AG04449 (cell line): ENCODE measurements around the gene GALR3.
A peak's percentile ranks its signal among the peaks of the same experiment; 100 is the strongest.

ENCODE experiments used
- CTCF ChIA-PET: fragments of 350-600 bp; formaldehyde crosslinking; extraction: SDS; loops from one replicate; lab custom pipeline; 2021; ENCODE audit warnings: antibody characterized with exemption; lab: Yijun Ruan, JAX
- POLR2A ChIA-PET: fragments of 400-600, 350-600 bp; formaldehyde crosslinking; extraction: SDS; loops from one replicate; lab custom pipeline; 2020; ENCODE audit warnings: antibody characterized with exemption, inconsistent platforms; lab: Yijun Ruan, JAX
- DNase-seq: peaks from one replicate; pipeline ENCODE4 v3.0.0-alpha.2; 2010; ENCODE audit warnings: low read depth, low spot score
- H3K4me3 ChIP-seq: 2 replicates; pipeline ENCODE4 v1.5.1; 2011; ENCODE audit warnings: low read depth, mild to moderate bottlenecking, control low read depth, low read length
- TF ChIP-seq, protein P1 (sequence below): IDR thresholded peaks from one replicate; pipeline ENCODE4 v1.5.1; 2011; ENCODE audit warnings: mild to moderate bottlenecking, moderate library complexity, low read length, control low read depth, inconsistent platforms; ENCODE audit not compliant: insufficient read depth; ENCODE audit errors: missing control alignments

The GALR3 gene

DNA sequence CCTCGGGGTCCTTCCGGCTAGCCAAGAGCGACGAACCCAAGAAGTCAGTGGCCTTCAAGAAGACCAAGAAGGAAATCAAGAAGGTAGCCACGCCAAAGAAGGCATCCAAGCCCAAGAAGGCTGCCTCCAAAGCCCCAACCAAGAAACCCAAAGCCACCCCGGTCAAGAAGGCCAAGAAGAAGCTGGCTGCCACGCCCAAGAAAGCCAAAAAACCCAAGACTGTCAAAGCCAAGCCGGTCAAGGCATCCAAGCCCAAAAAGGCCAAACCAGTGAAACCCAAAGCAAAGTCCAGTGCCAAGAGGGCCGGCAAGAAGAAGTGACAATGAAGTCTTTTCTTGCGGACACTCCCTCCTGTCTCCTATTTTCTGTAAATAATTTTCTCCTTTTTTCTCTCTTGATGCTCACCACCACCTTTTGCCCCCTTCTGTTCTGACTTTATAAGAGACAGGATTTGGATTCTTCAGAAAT is 17.3 kb upstream of the GALR3 start:
- DNase-seq, result no peak
- TF ChIP-seq, protein P1, sequence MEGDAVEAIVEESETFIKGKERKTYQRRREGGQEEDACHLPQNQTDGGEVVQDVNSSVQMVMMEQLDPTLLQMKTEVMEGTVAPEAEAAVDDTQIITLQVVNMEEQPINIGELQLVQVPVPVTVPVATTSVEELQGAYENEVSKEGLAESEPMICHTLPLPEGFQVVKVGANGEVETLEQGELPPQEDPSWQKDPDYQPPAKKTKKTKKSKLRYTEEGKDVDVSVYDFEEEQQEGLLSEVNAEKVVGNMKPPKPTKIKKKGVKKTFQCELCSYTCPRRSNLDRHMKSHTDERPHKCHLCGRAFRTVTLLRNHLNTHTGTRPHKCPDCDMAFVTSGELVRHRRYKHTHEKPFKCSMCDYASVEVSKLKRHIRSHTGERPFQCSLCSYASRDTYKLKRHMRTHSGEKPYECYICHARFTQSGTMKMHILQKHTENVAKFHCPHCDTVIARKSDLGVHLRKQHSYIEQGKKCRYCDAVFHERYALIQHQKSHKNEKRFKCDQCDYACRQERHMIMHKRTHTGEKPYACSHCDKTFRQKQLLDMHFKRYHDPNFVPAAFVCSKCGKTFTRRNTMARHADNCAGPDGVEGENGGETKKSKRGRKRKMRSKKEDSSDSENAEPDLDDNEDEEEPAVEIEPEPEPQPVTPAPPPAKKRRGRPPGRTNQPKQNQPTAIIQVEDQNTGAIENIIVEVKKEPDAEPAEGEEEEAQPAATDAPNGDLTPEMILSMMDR, result no peak
- peak overlapping the region; percentile 76 for H3K4me3 ChIP-seq
- CTCF ChIA-PET, result interaction anchor here (2.3 kb wide), 1 partner anchor 13 kb away, joined by 21 read pairs; no protein-coding TSS in a partner anchor
- POLR2A ChIA-PET, result interaction anchor here (1.0 to 1.1 kb wide), 2 partner anchors 53 to 131 kb away, joined by 5 to 7 read pairs; partner anchors contain the start of gene LGALS1

DNA sequence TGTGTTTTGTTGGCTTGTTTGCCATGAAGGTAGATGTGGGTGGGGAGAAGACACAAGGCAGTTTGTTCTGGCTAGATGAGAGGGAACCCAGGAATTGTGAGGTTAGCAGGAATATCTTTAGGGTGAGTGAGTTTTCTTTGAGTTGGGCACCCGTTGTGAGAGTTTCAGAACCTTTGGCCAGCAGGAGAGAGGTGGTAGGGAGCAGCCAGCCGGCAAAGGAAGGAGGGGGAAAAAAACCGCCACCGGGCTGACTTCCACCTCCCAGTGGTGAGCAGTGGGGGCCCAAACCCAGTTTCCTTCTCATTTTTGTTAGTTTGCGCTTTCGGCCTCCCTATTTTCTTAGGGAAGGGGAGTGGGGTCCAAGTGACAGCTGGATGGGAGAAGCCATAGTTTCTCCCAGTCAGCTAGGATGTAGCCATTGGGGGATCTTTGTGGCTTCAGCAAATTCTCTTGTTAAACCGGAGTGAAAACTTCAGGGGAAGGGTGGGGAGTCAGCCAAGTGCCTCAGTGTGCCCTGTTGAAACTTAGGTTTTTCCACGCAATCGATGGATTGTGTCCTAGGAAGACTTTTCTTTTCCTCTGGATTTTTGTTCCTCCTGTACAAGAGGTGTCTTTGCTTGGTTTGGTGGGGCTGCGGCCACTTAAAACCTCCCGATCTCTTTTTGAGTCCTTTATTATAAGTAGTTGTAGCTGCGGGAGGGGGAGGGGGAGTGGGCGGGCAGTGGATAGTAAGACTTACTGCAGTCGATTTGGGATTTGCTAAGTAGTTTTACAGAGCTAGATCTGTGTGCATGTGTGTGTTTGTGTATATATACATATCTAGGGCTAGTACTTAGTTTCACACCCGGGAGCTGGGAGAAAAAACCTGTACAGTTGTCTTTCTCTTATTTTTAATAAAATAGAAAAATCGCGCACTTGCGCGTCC is 16.5 kb upstream of the GALR3 start:
- CTCF ChIA-PET, result interaction anchor here (1.0 to 4.4 kb wide), 8 partner anchors 12 to 173 kb away, joined by 3 to 92 read pairs (median 12); no protein-coding TSS in a partner anchor
- POLR2A ChIA-PET, result interaction anchor here (0.6 to 1.8 kb wide), 3 partner anchors 24 to 108 kb away, joined by 4 read pairs; no protein-coding TSS in a partner anchor

DNA sequence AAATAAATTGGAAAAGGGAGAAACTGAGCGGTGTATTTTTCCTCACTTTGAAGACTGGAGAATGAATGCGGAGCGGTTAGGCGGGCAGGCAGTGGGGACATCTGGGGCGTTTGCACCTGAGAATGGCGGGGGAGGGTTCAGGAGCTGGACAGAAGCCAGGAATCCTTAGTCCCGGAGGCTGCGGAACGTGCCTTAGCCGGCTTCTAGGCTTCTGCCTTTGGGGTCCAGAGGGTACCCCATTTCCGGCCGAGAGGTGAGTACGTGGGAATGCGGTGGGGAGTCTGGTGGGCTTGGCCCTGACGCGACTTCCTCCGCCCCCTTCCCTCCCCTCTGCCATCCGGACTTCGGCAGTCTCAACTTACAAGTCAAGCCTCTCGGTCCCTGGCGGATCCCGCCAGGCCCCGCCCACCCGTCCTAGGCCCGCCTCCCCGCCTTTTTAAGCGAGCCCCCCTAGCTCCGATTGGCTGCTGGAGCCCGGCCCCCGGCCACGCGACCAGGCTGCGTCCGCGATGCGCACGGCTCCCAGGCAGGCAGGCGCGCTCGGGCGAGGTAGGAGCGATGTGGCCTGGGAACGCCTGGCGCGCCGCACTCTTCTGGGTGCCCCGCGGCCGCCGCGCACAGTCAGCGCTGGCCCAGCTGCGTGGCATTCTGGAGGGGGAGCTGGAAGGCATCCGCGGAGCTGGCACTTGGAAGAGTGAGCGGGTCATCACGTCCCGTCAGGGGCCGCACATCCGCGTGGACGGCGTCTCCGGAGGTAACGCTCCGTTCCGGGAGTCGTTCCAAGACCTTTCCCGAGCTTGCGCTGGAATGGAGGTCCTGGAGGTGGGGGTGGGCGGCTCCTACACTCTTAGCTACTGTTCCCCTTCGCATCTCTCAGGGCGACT is 15.5 kb upstream of the GALR3 start, which contains the start of gene GCAT:
GCAT (plus strand) TSS at position 525 of the 884 bp plus-strand sequence; CDS start at position 559, 34 bp downstream.
- POLR2A ChIA-PET, result interaction anchor here (0.6 to 1.8 kb wide), 7 partner anchors 10 to 234 kb away, joined by 3 to 5 read pairs (median 4); partner anchors contain the start of gene ANKRD54
- CTCF ChIA-PET, result interaction anchor here (1.0 to 4.4 kb wide), 10 partner anchors 8 to 201 kb away, joined by 3 to 92 read pairs (median 5); no protein-coding TSS in a partner anchor
- H3K4me3 ChIP-seq, result peak within 1 kb of the TSS; percentile 88
- TF ChIP-seq, protein P1, result no peak
- DNase-seq, result peak; percentile 80

More for the DNA sequence above, 16.5 kb upstream of the GALR3 start:
- peak overlapping the region; percentile 76 for H3K4me3 ChIP-seq
- no peak for DNase-seq
- TF ChIP-seq, protein P1, result peak; percentile 2

DNA sequence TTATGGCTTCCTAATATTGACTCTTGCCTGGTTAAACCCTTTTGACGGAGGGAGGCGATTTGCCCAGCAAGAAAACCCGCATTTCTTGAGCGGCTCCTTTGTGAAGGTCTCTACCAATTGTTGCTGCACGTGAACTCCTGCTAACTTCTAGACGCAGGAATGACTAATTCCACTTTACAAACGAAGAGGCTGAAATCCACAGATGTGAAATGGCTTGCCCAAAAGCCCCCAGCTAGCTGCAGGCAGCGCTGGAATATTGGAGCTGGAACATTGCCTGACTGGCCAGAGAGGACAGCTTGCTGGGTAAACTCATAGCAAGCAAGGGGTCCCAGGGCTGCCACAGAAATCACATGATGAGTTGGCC is 14.9 kb upstream of the GALR3 start:
- no peak for DNase-seq
- ChIA-PET CTCF (interaction anchor here (1.3 to 4.4 kb wide), 6 partner anchors 8 to 201 kb away, joined by 3 to 92 read pairs (median 14); no protein-coding TSS in a partner anchor), POLR2A (interaction anchor here (0.6 to 1.8 kb wide), 5 partner anchors 10 to 234 kb away, joined by 3 to 5 read pairs (median 4); partner anchors contain the start of gene ANKRD54)
- TF ChIP-seq, protein P1, result no peak
- H3K4me3 ChIP-seq, result peak overlapping the region; percentile 88

DNA sequence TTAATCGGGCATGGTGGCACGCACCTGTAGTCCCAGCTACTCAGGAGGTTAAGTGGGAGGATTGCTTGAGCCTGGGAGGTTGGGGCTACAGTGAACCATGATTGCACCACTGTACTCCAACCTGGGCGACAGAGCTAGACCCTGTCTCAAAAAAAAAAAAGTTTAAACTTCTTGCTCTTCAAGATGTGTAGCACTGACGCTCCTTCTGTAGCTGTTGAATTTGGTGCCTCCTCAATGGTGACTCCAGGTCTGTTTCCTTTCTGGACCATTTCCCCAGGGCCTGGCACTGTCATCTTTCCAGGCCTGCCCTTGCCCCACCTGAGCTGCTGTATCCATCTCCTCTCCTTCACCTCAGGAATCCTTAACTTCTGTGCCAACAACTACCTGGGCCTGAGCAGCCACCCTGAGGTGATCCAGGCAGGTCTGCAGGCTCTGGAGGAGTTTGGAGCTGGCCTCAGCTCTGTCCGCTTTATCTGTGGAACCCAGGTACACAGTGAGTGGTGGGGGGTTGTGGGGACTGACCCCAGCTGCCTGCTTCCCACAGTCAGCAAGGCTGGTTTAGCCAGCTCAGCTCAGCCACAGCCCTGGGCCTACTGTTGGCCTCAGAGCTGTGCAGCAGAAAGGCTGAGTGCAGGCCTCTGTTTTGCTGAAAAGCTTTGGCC is 13.4 kb upstream of the GALR3 start:
- TF ChIP-seq, protein P1, result no peak
- ChIA-PET CTCF (interaction anchor here (1.2 to 4.4 kb wide), 4 partner anchors 9 to 166 kb away, joined by 4 to 92 read pairs (median 22); no protein-coding TSS in a partner anchor), POLR2A (interaction anchor here (0.9 to 1.1 kb wide), 2 partner anchors 34 to 185 kb away, joined by 3 read pairs; partner anchors contain the start of gene ANKRD54)
- H3K4me3 ChIP-seq, result no peak overlapping the region
- DNase-seq, result no peak
